SK-N-SH (cell line): ENCODE measurements around the gene RAB5IF. TPM values are rescaled to one million over a fixed set of nuclear protein-coding genes. Genes with fewer than 3 reads are reported as not detected.

ENCODE experiments used
- CTCF ChIA-PET: fragments of 300-600, 350-600 bp; formaldehyde crosslinking; extraction: SDS; loops from one replicate; lab custom pipeline; 2021; lab: Yijun Ruan, JAX
- POLR2A ChIA-PET: fragments of 350-600 bp; sonication (Branson Sonifier 250); formaldehyde crosslinking; extraction: SDS; loops from one replicate; lab custom pipeline; 2020; ENCODE audit warnings: antibody characterized with exemption, inconsistent platforms; lab: Yijun Ruan, JAX
- DNase-seq: peaks from one replicate; pipeline ENCODE4 v3.0.0; 2012
- H2AFZ ChIP-seq: fragments of 200-600 bp; sonication (generic); 2 replicates; pipeline ENCODE4 v1.8.1; 2016; ENCODE audit warnings: antibody characterized with exemption, mild to moderate bottlenecking, low read depth
- H3F3A ChIP-seq: fragments of 200-600 bp; sonication (generic); replicated peaks from 2 replicates; pipeline ENCODE3; 2016; ENCODE audit warnings: antibody characterized with exemption, mild to moderate bottlenecking; ENCODE audit not compliant: insufficient read depth
- H3K27ac ChIP-seq, 2 experiments: fragments of 200-500 bp in 1 of 2; fragments of 200-600 bp in 1 of 2; sonication (Bioruptor generic) in 1 of 2; sonication (generic), shearing (Covaris generic) in 1 of 2; 2 replicates each; pipeline versions ENCODE4 v1.5.1 to v1.6.1; 2014 to 2016; ENCODE audit warnings: low read depth in 2 of 2, inconsistent platforms in 1 of 2, low read length in 1 of 2, mild to moderate bottlenecking in 1 of 2, mixed read lengths in 1 of 2
- H3K27me3 ChIP-seq: fragments of 200-600 bp; sonication (generic), shearing (Covaris generic); 2 replicates; pipeline ENCODE4 v1.6.1; 2016; ENCODE audit warnings: mixed run types; ENCODE audit not compliant: insufficient read depth
- H3K36me3 ChIP-seq, 2 experiments: fragments of 200-500 bp in 1 of 2; fragments of 200-600 bp in 1 of 2; sonication (Bioruptor generic) in 1 of 2; sonication (generic) in 1 of 2; replicated peaks in 1 of 2; 2 replicates each; pipeline versions ENCODE3 to v1.5.1; 2014 to 2016; ENCODE audit warnings: low read length in 1 of 2, mild to moderate bottlenecking in 1 of 2; ENCODE audit not compliant: insufficient read depth in 2 of 2, control insufficient read depth in 1 of 2
- H3K4me1 ChIP-seq, 2 experiments: fragments of 200-500 bp in 1 of 2; fragments of 200-600 bp in 1 of 2; sonication (Bioruptor generic) in 1 of 2; sonication (generic), shearing (Covaris generic) in 1 of 2; 2 replicates each; pipeline versions ENCODE4 v1.5.1 to v1.6.1; 2014 to 2016; ENCODE audit warnings: low read depth in 1 of 2, low read length in 1 of 2, mixed run types in 1 of 2; ENCODE audit not compliant: insufficient read depth in 2 of 2, control insufficient read depth in 1 of 2
- H3K4me2 ChIP-seq: fragments of 200-600 bp; sonication (generic), shearing (Covaris generic); 2 replicates; pipeline ENCODE4 v1.6.1; 2017; ENCODE audit warnings: mixed run types
- H3K4me3 ChIP-seq, 2 experiments: fragments of 200-500 bp in 1 of 2; fragments of 200-600 bp in 1 of 2; sonication (Bioruptor generic) in 1 of 2; sonication (generic), shearing (Covaris generic) in 1 of 2; 2 replicates each; pipeline versions ENCODE4 v1.5.1 to v1.8.1; 2014 to 2016; ENCODE audit warnings: low read depth in 2 of 2, inconsistent platforms in 1 of 2, low read length in 1 of 2, mild to moderate bottlenecking in 1 of 2, mixed read lengths in 1 of 2, moderate library complexity in 1 of 2
- H3K79me2 ChIP-seq: fragments of 200-600 bp; sonication (generic); 2 replicates; pipeline ENCODE4 v1.8.1; 2017; ENCODE audit warnings: mild to moderate bottlenecking; ENCODE audit not compliant: insufficient read depth
- H3K9ac ChIP-seq: fragments of 200-600 bp; sonication (generic); 2 replicates; pipeline ENCODE4 v1.6.1; 2017; ENCODE audit warnings: mixed run types
- H3K9me2 ChIP-seq: fragments of 200-600 bp; sonication (generic); 2 replicates; pipeline ENCODE4 v1.6.1; 2017; ENCODE audit warnings: mixed run types
- H3K9me3 ChIP-seq: fragments of 200-600 bp; sonication (generic); 2 replicates; pipeline ENCODE4 v1.6.1; 2017; ENCODE audit warnings: mixed run types, mild to moderate bottlenecking, moderate library complexity
- H4K20me1 ChIP-seq: fragments of 200-600 bp; sonication (generic); 2 replicates; pipeline ENCODE4 v1.6.1; 2017; ENCODE audit warnings: mild to moderate bottlenecking, mixed run types; ENCODE audit not compliant: insufficient read depth
- CHD2 ChIP-seq: fragments of 150-350 bp; IDR thresholded peaks from 2 replicates; pipeline ENCODE4 v1.6.1; 2018; ENCODE audit warnings: low read length; ENCODE audit not compliant: partially characterized antibody
- CTCF ChIP-seq: fragments of 200-600 bp; sonication (generic); IDR thresholded peaks from 2 replicates; pipeline ENCODE4 v1.6.1; 2017; ENCODE audit warnings: antibody characterized with exemption, mild to moderate bottlenecking, moderate library complexity
- ELF1 ChIP-seq: IDR thresholded peaks from 2 replicates; pipeline ENCODE4 v1.4.0; 2012
- EP300 ChIP-seq, 2 experiments: IDR thresholded peaks; 2 replicates each; pipeline versions ENCODE4 v1.4.0 to v1.6.1; 2012; ENCODE audit warnings: borderline replicate concordance in 1 of 2, low read depth in 1 of 2, low read length in 1 of 2
- EZH2phosphoT487 ChIP-seq: fragments of 200-600 bp; sonication (generic); IDR thresholded peaks from 2 replicates; pipeline ENCODE4 v1.6.1; 2017; ENCODE audit warnings: low read depth, mixed run types, mild to moderate bottlenecking, antibody characterized with exemption, moderate library complexity, borderline replicate concordance
- GATA2 ChIP-seq: sonication (generic); formaldehyde crosslinking; IDR thresholded peaks from 2 replicates; pipeline ENCODE4 v1.5.0; 2020; ENCODE audit warnings: mild to moderate bottlenecking, missing genetic modification reagents
- JUND ChIP-seq: IDR thresholded peaks from 2 replicates; pipeline ENCODE4 v1.4.0; 2012
- MAX ChIP-seq: IDR thresholded peaks from 2 replicates; pipeline ENCODE4 v1.4.0; 2012; ENCODE audit warnings: low read depth
- MEF2A ChIP-seq: IDR thresholded peaks from 2 replicates; pipeline ENCODE4 v1.4.0; 2012; ENCODE audit warnings: low read depth, borderline replicate concordance
- MXI1 ChIP-seq: IDR thresholded peaks from 2 replicates; pipeline ENCODE4 v1.6.1; 2012; ENCODE audit warnings: mild to moderate bottlenecking, low read depth, low read length, improper control_type of control experiment
- PBX3 ChIP-seq: IDR thresholded peaks from 2 replicates; pipeline ENCODE4; 2012
- POLR2AphosphoS5 ChIP-seq: IDR thresholded peaks from 2 replicates; pipeline ENCODE4 v1.6.1; 2012; ENCODE audit warnings: low read depth, low read length
- RFX5 ChIP-seq: IDR thresholded peaks from 2 replicates; pipeline ENCODE4 v1.6.1; 2012; ENCODE audit warnings: mild to moderate bottlenecking, improper control_type of control experiment, low read length
- SIN3A ChIP-seq: IDR thresholded peaks from 2 replicates; pipeline ENCODE4 v1.6.1; 2012; ENCODE audit warnings: low read depth, mild to moderate bottlenecking, low read length, moderate library complexity, borderline replicate concordance
- SMC3 ChIP-seq: IDR thresholded peaks from 2 replicates; pipeline ENCODE4 v1.6.1; 2012; ENCODE audit warnings: low read depth, low read length, improper control_type of control experiment
- TAF1 ChIP-seq: IDR thresholded peaks from 2 replicates; pipeline ENCODE4 v1.6.1; 2012; ENCODE audit warnings: low read depth, mild to moderate bottlenecking, low read length, moderate library complexity, borderline replicate concordance
- TCF12 ChIP-seq: IDR thresholded peaks from 2 replicates; pipeline ENCODE4 v1.4.0; 2012
- TEAD4 ChIP-seq: IDR thresholded peaks from 2 replicates; pipeline ENCODE4 v1.4.0; 2012; ENCODE audit warnings: mild to moderate bottlenecking, borderline replicate concordance; ENCODE audit not compliant: insufficient read depth
- USF2 ChIP-seq: fragments of 150-350 bp; IDR thresholded peaks from 2 replicates; pipeline ENCODE4 v1.6.1; 2017; ENCODE audit warnings: antibody characterized with exemption, low read length, low read depth, borderline replicate concordance
- ZBTB33 ChIP-seq: IDR thresholded peaks from 2 replicates; pipeline ENCODE4 v1.4.0; 2012; ENCODE audit warnings: low read depth, borderline replicate concordance
- WGBS: methylation state at CpG from one replicate; pipeline ENCODE4 v1.1.6; 2017; ENCODE audit warnings: low lambda C conversion rate; 5-methylcytosine and 5-hydroxymethylcytosine counted together
- polyA plus RNA-seq, 3 experiments: library from polyadenylated mRNA; depleted of rRNA; stranded (reverse); fragments of >200 nt; gene quantifications; 2 replicates each; pipeline ENCODE4 v1.2.3, GENCODE V29; 2012

The RAB5IF gene
- polyA plus RNA-seq, 1 of the 3 experiments (the other 2 are of a cell fraction), result 91.1 TPM

GRCh38 chr20:36653456-36653855, 47.9 kb downstream of the RAB5IF start:
- WGBS, result 92% methylated on average over 9 of the region's 9 CpGs

More at GRCh38 chr20:36653456-36653855, 47.9 kb downstream of the RAB5IF start:
- no peaks in the 10 kb centered on the region for H3K9me2 ChIP-seq
- no peak overlapping the region for H3K4me3 ChIP-seq
- no peaks in the 10 kb centered on the region for H3F3A ChIP-seq
- no peak overlapping the region for H2AFZ ChIP-seq
- H3K27me3 ChIP-seq, result no peaks in the 10 kb centered on the region
- DNase-seq, result no peak
- peaks cover 0 to 9% of the 10 kb centered on the region in 2 experiments for H3K36me3 ChIP-seq
- no peaks in the 10 kb centered on the region for H3K4me1 ChIP-seq
- no peak overlapping the region for H3K9ac ChIP-seq
- ChIA-PET CTCF (interaction anchor here (1.2 kb wide), 1 partner anchor 41 kb away, joined by 3 read pairs; no protein-coding TSS in a partner anchor), POLR2A (interaction anchor here (0.6 kb wide), 1 partner anchor 11 kb away, joined by 3 read pairs; no protein-coding TSS in a partner anchor)
- H3K9me3 ChIP-seq, result no peaks in the 10 kb centered on the region
- no peaks in the 10 kb centered on the region for H4K20me1 ChIP-seq
- H3K27ac ChIP-seq, result no peak overlapping the region
- no peak for TF ChIP-seq TCF12
- no peak for TF ChIP-seq ELF1
- TF ChIP-seq ZBTB33, result no peak
- no peak for TF ChIP-seq RFX5
- no peak for TF ChIP-seq MAX
- TF ChIP-seq EP300 (IDR thresholded peaks at IDR 0.05; ENCODE audit: borderline replicate concordance in 1 of 2, low read depth in 1 of 2, low read length in 1 of 2), result no peak
- TF ChIP-seq GATA2 (CRISPR knock-in tag), result no peak
- TF ChIP-seq CHD2, result no peak
- no peak for TF ChIP-seq POLR2AphosphoS5
- TF ChIP-seq SIN3A, result no peak
- TF ChIP-seq JUND, result no peak
- no peak for TF ChIP-seq TEAD4
- TF ChIP-seq EZH2phosphoT487, result no peak
- no peak for TF ChIP-seq SMC3
- TF ChIP-seq USF2, result no peak
- no peak for TF ChIP-seq CTCF
- no peak for TF ChIP-seq MXI1
- TF ChIP-seq MEF2A, result no peak
- TF ChIP-seq TAF1, result no peak
- no peak for TF ChIP-seq PBX3
- H3K79me2 ChIP-seq, result no peaks in the 10 kb centered on the region
- H3K4me2 ChIP-seq, result no peak overlapping the region
